Astrocyte of the cerebellum (primary cell): ENCODE measurements around the gene UTP14C.

Experiments
- DNase-seq: peaks from one replicate; pipeline ENCODE4 v3.0.0-alpha.2; 2011; ENCODE audit warnings: low read depth
- H3K4me3 ChIP-seq: 2 replicates; pipeline ENCODE4 v1.5.1; 2011; ENCODE audit warnings: mild to moderate bottlenecking, low read depth, low read length, moderate library complexity
- CTCF ChIP-seq: IDR thresholded peaks from 2 replicates; pipeline ENCODE4 v1.5.1; 2012; ENCODE audit warnings: low read length, low read depth, moderate library complexity, mild to moderate bottlenecking; ENCODE audit errors: missing control alignments
- in situ Hi-C: cut with HindIII; loops from 2 replicates; pipeline ENCODE4 v1.10.0; 2017; ENCODE audit warnings: low sequenced_read_pairs

Gene UTP14C

GRCh38 chr13:52024481-52024880 is at the start of gene UTP14C:
TSS of gene UTP14C (plus strand) at chr13:52024691. CDS start at chr13:52028805, 4,114 bp downstream.
- in situ Hi-C loops, result no loop called here
- TF ChIP-seq CTCF, result no peak
- H3K4me3 ChIP-seq, result no peak within 1 kb of the TSS
- no peak for DNase-seq

- no peak for DNase-seq
- TF ChIP-seq CTCF, result no peak
- no peak overlapping the region for H3K4me3 ChIP-seq
- in situ Hi-C loops, result no loop called here
Observed at GRCh38 chr13:51976423-51976822, 48.1 kb upstream of the UTP14C start.

- in situ Hi-C loops, result no loop called here
- no peak for TF ChIP-seq CTCF
- no peak overlapping the region for H3K4me3 ChIP-seq
- DNase-seq, result no peak
Observed at GRCh38 chr13:51976890-51977289, 47.6 kb upstream of the UTP14C start.

- no peak for TF ChIP-seq CTCF
- in situ Hi-C loops, result no loop called here
- no peak for DNase-seq
Observed at GRCh38 chr13:51977625-51978024, 46.9 kb upstream of the UTP14C start.

GRCh38 chr13:51978796-51979556 is 45.5 kb upstream of the UTP14C start:
- no peak for DNase-seq
- H3K4me3 ChIP-seq, result no peak overlapping the region
- in situ Hi-C loops, result no loop called here
- TF ChIP-seq CTCF, result no peak

More at GRCh38 chr13:51977625-51978024, 46.9 kb upstream of the UTP14C start:
- no peak overlapping the region for H3K4me3 ChIP-seq

- in situ Hi-C loops, result no loop called here
- H3K4me3 ChIP-seq, result no peak overlapping the region
- DNase-seq, result no peak
- no peak for TF ChIP-seq CTCF
Observed at GRCh38 chr13:51980908-51981307, 43.6 kb upstream of the UTP14C start.
